ENCODE data around the gene STAB2.

STAB2 gene

DNA sequence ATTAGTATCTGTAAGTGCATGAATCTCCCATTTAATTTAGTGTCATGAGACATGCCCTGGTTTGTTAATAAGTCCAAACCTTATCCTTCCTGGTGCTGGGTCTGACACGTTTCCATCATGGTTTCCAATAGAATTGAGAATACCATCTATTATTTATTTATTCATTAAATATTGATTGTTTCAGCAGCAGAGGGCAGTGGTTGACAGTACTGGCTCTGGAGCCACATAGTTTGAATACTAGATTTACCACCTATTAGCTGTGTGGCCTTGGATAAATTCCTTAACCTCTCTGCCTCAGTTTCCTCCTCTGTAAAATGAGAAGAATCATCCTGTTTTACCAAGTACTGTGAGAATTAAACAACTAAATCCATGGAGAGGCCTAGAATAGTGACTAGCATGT lies 941 bp upstream of the STAB2 start:
- no peak for DNase-seq (ENCODE audit: low read depth in 2 of 2)

DNA sequence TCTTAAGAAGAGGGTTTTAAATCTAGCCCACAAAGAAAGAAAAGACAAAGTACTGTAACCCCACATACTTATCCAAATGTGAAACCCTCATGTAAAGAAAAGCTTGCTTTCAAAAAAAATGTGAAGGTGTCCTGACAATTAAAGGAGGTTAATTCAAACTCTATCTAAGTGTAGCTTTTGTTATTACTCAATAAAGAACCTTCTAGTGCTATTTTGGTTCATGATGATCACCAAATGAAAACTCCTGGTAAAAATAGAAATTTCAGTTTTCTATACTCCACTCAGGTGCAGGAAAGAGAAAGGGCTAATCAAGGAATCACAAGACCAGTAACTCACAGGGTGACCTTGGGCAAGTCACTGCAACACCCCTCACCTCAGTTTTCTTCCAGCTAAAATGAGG lies 1.6 kb downstream of the STAB2 start:
- no peak for DNase-seq (ENCODE audit: low read depth in 2 of 2)

DNA sequence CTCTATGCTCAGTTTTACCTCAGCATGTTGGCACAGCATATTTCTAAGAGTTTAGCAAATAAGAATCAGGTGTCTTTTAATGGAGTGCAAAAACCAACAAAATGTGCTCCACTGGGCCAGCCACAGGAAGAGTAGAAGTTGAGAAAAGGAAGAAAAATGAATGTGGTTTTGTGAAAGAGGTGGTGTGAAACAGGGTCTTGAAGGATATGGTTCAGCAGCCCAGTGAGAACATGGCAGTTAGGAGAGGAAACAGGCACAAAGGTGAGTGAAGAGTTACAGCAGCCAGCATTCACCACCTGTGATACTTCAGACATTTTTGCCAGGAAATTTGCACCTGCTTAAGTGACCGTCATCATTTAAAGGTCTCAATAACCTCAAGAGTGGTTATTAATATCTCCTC lies 2.4 kb downstream of the STAB2 start:
- DNase-seq (ENCODE audit: low read depth in 2 of 2), result no peak

DNA sequence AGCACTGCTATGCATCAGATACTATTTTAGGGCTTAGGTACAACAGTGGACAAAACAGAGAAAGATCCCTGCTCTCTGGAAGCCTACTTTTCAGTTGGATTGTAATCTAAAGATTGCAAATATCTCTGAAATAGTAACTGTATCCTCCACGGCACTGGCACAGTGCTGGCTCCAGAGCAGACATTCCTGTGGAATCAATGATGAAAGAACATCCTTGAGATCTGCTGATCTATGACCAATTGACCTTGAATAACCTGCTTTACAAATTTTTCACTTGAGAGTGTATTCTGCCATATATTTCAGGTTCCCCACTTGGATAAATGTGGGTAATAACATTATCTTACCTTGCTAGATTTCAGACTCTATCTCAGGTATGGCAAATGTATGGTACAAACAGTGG lies 3.2 kb downstream of the STAB2 start:
- DNase-seq (ENCODE audit: low read depth in 2 of 2), result no peak

DNA sequence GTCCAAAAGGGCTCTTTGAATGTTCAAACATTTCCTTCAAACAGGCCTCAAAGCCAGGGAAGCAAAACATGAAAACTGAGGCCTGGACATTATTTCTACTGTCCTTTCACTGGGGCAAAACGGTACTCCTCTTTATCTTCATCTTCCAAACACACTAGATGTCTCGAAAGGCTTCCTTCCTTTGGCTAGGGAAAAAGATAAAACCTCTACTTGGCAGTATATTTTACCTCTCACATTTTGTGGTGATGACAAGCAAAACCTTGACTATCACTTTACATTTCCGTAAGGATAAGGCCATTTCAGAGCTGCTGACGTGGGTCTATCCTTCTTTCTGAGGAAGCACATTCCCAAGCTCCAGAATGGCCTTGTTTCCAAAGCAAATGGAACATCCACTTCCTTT lies 9.9 kb downstream of the STAB2 start:
- DNase-seq (ENCODE audit: low read depth in 2 of 2), result no peak

DNA sequence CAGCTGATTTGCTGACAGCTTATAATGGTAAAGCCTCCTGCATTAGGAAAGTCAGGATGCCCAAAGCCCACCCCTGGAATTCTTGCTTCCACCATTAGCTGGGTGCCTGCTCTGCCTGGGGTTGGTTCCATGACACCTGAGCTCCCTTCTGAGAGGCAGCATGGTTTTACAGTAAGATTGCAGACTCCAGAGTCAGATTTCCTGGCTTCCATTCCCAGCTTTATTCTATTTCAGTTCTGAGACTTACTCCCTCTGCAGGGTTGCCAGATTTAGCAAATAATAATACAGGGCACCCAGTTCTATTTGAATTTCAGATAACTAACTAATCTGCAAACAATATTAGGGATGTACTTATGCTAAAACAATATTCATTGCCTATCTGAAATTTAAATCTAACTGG lies 12.2 kb downstream of the STAB2 start:
- DNase-seq (ENCODE audit: low read depth in 2 of 2), result no peak

DNA sequence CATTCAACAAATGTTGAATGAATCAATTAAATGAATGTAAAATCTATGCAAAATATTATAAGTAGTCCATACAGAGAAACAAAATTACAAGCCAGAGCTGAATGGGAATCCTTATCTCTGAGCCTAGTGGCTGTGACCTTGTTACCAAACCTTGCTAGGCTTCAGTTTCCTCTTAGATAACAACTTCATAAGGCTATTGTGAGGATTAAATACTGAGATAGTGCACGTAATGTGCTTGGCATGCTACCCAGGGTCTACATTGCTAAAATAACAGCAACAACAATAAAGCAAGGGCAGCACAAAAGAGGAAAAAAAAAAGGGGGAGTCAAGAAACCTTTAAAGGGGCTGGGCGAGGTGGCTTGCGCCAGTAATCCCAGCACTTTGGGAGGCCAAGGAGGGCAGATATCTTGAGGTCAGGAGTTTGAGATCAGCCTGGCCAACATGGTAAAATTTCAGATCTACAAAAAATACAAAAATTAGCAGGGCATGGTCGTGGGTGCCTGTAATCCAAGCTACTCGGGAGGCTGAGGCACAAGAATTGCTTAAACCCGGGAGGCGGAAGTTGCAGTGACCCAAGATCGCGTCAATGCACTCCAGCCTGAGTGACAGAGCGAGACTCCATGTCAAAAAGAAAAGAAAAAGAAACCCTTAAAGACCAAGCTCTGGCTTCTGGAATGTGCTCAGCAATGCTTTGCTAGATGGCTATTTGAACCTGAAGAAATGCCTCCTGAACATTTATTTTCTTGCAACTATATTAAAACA lies 14.1 kb downstream of the STAB2 start:
- DNase-seq (ENCODE audit: low read depth in 2 of 2), result no peak

DNA sequence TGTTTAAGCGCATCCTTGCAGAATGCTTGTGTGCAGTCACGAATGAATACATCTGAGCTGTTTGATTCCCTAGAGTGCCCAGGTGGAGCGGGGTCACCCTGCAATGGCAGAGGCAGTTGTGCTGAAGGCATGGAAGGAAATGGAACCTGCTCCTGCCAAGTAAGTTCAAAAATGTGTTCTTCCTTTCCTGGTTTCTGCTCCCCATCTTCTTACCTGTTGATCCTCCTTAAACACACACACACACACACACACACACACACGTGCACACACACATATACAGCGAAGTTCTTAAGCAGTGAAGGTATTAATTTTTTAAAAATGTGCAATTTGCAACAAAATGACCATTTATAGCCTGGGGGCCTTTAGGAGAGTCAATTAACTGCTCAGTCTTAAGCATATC lies 33.3 kb downstream of the STAB2 start:
- no peak for DNase-seq (ENCODE audit: low read depth in 2 of 2)

DNA sequence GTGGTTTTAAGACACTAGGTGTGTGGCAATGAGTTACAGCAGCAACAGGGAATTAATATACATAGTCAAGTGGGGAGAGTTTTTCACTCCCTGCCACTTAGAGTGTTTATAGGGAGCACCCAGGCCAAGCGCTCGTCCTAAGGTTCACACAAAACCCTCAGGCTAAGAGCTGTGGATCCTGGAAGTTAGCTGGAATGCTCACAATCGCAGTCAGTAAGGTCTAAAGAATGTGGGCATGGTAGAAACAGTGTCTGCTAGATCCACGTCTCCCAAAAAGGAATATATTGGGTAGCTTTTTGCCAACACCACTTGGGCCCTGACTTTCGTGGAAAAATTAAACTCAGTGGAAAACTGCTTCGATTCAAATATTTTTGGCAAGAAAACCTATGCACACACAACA lies 36.6 kb downstream of the STAB2 start:
- DNase-seq (ENCODE audit: low read depth in 2 of 2), result no peak

DNA sequence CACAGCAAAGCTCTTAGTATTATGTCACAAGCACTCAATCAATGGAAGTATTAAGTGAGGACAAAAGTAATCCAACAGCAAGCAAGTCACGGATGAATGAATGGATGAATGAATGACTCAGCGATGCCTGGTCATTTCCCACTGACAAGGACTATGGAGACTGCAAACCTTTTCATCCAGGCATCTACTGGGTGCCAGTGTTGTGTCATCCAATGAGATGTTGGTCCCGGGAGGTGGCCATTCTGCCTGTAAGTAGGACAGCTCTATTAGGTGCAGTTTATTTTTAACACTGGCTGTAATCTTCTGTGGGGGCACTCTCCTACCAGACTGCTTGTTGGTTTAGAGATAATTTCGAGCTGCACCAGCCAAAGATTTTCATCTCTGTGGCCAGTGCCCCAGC lies 39.4 kb downstream of the STAB2 start:
- DNase-seq (ENCODE audit: low read depth in 2 of 2), result no peak

DNA sequence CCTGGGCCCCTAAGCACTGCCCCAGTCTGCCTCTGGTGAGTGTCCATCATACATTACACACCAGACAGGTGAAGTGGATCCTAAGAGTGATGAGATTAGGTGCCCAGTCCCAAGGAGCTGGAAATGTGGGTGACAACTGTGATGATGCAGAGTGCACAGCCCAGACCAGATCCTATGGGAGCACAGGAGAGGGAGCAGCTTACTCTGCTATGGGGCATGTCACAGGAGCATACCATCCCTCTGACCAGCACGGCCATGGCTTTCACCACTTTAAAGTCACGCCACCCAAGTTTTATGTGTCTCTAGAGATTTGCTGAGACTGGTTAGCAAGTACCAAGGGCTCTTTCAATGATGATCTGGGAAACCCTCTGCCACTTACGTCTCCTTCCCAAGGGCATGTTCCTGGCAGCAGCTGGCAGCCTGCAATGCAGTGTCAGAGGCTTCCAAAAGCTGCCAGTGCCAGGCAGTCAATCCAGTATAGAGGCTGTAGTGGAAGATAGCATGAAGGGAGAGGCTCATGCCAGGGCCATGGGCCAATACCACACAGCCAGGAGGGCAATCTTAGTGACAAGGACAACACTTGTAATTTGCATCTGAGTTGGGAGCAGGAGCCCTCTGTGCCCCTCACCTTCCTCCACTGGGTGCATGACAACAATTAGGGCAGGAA lies 40.2 kb downstream of the STAB2 start:
- no peak for DNase-seq (ENCODE audit: low read depth in 2 of 2)

DNA sequence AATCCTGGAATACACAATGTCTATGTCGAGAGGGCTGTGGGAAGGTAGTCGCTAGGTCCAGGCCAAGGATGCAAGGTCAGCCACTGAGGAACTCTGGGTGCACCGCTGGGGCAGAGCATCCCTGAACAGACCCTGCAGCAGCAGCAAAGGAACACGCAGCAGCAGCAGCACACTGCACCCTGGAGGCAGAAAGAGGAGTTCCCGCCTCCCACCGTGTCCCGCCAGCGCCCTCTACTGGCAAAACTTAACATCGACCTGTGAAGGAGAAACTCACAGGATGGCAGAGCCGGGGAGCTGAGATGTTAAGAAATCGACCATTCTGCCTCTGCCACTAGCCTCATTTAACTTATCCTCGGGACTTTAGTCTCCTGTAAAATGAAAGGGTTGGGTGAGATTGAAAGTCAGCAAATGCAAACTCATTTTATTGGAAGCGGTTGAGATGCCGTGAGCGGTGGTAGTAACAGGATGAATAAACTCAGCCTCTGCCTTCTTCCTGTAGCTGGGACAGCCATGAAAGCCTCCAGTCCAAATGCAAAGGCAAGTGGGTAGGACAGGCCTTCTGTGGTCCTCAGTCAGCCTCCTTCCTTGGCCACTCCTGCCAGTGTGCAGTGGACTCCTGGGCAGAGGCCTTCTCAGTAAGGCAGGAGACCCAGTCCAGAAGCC lies 45.6 kb downstream of the STAB2 start:
- DNase-seq (ENCODE audit: low read depth in 2 of 2), result no peak

DNA sequence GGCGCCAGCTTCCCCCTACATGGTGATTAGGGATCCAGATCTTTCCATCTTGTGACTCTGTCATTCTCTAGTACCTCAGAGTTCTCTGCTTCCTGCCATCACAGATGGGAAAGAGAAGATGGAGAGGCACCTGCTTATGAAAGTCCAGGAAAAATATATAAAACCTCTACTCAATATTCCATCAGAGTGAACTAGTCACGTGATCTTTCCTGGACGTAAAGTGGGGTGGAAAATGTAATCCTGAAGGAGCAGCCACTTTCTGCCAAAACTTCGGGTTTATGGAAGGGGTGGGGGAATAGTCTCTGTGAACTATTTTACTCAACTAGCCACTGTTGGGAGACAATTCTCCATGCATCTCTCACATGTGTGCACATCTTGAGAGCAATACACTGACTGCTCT lies 47.7 kb downstream of the STAB2 start:
- no peak for DNase-seq (ENCODE audit: low read depth in 2 of 2)

DNA sequence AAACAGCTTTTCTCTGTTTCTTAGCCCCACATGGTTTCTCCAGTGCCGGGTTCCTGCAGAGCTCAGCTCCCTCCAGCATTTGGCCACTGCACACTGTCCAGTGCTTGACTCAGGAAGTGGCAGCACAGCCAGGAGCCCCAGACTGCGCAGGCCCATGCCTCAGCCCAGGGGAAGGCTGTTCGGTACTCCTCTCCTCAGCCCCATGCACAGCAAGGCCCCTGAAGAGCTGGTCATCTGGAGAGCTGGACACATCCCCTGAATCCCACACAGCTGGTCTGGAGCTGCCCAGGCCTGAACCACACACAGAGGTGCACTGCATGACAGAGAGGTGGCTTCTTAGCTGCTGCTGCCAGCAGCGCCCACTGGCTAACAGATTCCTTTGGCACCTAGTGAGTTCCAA lies 48.3 kb downstream of the STAB2 start:
- DNase-seq (ENCODE audit: low read depth in 2 of 2), result no peak

DNA sequence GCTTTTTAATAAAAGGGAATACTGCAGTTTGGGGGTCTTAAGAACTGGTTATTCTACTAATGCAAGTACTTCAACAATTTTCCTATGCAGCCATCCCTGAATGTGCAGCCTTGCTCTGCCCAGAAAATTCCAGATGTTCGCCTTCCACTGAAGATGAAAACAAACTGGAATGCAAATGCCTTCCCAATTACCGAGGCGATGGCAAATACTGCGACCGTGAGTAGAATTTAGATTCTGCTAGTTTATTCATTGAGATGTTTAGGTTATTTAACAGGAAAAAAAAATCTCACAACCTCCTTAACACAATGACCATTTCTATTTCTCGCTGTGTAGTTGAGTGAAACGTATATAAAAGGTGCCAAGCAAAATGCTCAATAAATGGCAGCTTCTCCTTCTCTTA lies 49.9 kb downstream of the STAB2 start:
- no peak for DNase-seq (ENCODE audit: low read depth in 2 of 2)

DNA sequence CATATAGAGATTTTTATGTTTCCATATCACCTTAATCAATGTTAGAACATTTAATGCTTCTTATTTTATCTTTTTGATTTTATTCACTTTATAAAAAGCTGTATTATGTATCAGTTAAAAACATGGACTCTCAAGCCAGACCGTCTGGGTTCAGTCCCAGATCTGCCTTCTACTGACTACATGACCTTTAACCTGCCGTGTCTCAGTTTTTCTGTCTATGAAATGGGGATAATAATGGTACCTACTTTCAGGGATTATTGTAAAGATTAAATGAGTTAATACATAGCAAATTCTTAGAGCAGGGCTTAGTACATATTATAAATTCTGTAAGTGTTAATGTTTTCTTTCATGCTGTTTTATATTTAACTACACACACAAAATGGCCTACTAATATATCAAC lies 50.4 kb downstream of the STAB2 start:
- DNase-seq (ENCODE audit: low read depth in 2 of 2), result no peak

DNA sequence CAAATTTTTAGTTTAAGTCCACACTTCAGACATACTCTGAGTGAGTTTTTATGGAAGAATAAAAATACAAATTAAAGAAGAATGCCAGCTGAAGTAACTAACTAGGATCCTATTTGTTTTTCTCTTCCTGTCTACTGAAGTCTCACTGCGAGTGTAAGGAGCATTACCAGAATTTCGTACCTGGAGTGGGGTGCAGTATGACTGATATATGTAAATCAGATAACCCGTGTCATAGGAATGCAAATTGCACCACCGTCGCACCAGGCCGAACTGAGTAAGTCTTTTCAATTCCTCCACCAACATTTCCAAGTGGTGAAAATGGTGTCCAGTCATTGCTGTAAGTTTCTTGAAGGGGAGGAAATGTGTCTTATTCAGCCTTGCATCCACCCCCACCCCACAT lies 52.9 kb downstream of the STAB2 start:
- DNase-seq (ENCODE audit: low read depth in 2 of 2), result no peak

DNA sequence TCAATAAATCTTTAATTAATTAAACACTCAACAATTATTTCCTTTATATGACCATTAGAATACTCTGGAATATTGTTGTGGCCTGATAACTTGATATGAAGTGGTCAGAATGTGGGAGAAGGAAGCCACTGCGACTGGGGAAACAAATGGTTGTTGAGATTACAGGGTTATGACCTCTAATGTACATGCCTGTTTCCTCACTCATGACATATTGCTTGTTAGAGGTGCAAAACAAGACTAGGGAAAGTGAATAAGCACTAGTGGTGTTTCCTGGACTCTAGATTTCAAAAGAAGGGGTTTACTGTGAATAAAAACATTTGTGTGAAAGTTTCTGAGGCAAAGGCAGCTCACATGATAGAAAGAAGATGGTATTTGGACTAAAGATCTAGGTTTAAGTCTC lies 53.3 kb downstream of the STAB2 start:
- no peak for DNase-seq (ENCODE audit: low read depth in 2 of 2)

DNA sequence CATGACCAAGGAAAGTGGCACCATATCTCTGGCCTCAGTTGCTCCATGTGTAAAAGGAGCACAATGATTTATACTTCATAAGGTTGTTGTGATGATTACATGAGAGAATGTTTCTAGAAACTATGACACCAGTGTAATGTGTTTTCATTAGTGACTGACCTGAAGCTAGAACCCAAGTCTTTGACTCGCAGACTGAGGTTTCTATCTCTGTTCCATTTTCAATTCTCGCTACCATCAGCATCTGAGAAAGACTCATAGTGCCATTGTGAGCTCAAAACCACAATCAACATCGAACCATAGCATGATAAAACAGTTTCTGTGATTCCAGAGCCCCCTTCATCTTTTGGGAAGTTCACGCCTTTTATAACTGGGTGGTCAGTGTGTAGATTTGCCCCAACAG lies 53.8 kb downstream of the STAB2 start:
- DNase-seq (ENCODE audit: low read depth in 2 of 2), result no peak

DNA sequence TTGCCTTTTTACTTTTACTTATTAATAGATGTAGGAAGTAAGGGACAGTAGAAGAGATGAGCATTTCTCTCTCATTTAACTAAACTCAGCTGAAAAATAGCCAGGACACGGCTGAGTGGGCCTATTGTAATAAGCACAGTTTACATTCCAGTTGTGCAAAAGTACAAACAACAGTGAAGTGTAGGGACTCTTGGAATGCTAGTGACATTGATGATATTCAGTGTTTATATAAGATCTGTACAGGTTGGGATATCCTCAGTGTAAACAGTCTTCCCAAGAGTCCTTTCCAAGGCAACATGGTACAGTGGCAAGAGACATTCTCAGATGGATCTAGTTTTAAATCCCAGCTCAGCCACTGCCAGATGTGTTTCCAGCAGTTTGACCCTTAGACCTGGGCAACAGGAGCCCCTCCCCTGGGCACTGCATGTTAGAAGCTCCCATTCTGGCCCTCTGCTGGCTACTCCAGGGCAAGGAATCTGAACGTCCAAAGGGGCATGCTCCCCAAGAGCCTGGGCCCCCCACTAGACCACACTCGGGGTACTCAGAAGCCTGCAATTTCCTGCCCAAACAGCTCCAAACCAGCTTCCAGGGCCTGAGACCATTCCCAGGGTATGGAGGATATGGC lies 55.3 kb downstream of the STAB2 start:
- no peak for DNase-seq (ENCODE audit: low read depth in 2 of 2)

DNA sequence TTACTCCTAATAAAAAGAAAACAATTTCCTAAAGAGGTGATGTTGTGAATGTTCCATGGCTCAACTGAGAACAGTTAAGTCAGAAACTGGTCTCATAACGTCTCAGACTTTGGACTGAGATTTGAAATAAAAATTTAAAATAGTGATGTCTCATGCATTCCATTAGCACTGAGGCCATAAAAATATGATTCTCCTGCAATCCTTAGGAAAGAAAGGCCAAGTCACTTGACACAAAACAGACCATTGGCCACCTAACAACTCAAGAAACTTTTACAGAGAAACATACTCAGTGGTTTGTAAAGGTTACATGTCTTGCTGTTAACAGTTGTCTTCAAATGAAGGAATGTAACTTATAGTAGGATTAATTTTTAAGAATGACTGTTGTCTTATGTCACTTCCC lies 58.1 kb downstream of the STAB2 start:
- no peak for DNase-seq (ENCODE audit: low read depth in 2 of 2)

DNA sequence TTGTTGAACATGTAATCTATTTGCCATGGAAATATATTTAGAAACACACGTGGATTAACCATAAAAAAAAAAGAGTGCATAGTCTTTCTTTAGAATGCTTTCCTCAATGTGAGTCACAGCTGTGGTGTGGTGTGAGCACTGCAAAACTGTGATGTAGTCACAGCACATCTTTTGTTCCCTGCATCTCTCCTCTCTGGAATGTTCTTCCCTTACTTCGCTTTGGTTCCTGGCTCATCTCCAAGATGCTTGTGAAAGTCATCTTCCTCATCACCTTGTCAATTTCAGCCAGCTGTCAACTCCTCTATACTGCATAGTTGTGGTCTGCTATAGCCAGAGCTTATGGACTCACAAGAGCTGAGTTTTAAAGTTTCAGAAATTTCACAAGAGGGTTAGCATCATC lies 60.2 kb downstream of the STAB2 start:
- DNase-seq (ENCODE audit: low read depth in 2 of 2), result no peak

DNA sequence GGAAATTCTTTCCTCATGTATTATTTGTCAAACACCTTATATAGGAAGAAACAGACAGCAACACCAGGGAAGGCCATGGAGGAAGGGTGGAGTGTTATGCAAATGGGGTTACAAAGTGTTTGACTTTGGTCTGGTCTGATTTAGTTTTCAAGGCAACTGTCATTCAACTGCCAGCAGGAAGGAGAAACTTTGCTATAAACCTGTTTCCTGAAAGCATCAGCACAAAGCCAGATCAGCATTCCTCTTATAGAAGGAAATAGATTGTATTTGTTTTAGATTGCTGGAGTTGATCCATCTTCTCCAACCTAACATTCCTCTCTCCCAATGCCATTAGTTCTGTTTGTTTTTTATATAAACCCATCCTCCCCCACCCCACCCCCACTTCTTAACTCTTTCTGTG lies 65.7 kb downstream of the STAB2 start:
- no peak for DNase-seq (ENCODE audit: low read depth in 2 of 2)
